IPS-NIHi7 (cell line): ENCODE results near the gene TNS1.

Experiments
- DNase-seq: peaks from one replicate; pipeline ENCODE4 v3.0.0; 2012; ENCODE audit warnings: mixed read lengths; ENCODE audit errors: extremely low spot score

TNS1 gene

DNA sequence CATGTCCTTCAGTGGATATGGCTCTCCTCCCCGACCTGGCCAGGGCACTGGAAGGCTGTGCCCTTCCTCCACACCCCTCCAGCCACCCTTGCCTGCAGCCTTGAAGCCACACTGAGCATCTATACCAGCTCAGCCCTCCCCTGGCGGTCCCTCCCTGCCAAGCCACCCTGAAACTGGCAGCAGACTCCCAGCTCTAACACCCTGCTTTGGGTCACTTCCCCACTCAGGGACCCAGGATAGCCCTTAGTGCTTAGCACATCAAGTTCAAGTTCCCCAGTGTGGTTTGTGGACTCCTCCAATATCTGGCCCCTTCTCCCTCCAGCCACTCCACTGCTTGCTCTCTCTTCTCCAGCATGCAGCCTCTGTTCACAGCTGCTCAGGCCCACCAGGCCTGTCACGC is 89.4 kb downstream of the TNS1 start:
- no peak for DNase-seq

DNA sequence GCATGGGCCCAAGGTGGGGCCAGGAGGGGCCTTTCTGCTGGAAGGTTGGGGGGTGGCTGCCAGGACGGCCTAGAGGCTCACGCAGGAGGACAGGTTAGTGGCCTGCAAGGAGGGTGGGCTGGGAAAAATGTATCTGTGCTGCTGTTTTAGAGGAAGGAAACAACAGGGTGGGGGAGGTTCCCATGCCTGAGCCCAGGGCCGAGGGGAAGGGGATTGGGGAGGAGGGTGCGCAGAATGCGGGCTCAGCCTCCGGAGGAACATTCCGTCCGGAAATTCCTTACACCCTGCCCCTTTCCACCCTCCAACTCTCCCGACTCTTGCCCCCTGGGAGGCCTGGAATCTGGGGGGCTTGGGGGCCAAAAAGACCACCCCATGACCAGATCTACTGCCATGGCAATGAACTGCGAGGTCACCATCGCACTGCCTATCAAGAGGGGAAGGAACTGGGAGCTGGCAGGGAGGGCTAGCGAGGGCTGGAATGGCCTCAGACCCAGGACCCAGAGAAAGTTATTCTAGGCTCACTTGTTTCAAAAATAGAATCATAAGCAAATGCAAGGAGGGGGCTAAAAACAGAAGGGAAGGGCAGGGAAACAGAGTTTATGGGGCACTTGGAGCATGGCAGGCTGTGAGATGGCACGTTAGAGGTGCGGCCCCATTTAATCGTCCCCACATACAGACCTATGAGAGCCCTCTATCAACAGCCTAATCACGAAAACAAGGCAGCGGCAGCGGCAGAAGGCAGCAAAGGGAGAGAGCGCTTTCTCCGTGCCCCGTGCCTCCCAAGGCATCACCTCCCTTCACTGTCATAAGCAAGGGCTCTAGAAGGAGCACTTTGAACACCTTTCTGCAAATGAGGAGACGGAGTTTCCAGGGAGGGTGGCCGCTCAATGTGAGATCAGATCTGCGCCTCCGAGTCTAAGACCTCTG is 90.4 kb downstream of the TNS1 start:
- no peak for DNase-seq

DNA sequence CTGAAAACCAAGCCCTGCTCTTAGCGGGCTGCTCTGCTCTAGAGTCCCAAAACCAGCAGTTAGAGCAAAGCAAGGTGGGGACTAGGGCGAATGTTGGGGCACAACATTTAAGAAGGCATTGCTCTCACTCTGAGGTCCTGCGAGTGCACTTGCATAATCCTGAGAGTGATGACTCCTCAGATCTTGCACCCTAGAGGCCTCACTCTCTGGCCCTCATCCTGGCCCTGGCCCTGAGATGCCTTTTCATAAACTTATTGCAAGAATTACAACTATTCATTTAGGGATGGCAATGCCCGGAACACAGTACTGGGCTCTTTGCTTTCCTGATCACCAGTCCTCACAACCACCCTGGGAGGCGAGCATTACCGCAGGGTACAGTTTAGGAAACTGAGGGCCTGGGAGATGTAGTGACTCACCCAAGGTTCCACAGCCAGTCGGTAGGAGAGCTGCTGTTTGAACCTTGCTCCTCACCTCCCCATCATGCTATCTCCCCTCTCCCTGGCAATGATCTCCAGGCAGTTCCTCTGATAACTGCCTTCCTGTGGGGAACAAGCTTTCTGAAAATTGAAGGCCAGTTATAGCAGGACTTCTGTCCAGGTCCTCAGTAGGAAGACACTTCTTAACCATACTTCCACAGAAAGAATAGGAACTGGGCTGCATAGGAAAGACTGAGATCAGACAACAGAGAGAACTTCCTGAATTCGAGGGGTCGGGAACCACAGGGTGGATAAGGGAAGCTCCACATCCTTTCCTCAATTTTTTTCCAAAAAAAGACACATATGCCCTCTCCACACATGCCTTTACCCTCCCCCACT is 91.3 kb downstream of the TNS1 start:
- DNase-seq: no peak

DNA sequence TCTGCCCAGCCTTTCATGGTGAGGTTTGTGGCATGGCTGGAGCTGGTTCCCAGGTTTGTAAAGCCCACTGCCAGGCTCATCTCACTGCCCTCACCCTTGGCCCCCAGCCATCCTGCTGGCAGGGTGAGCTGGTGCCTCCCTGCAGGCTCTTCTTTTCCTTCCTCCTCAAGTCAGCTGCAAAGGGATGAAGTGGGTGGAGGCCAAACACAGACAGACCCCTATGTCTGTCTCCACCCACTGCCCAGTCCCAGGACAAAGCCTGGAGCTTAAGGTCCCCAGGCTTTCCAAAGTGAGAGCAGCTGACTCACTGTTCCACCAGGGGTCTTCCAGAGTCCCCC is 92.0 kb downstream of the TNS1 start:
- DNase-seq: no peak

DNA sequence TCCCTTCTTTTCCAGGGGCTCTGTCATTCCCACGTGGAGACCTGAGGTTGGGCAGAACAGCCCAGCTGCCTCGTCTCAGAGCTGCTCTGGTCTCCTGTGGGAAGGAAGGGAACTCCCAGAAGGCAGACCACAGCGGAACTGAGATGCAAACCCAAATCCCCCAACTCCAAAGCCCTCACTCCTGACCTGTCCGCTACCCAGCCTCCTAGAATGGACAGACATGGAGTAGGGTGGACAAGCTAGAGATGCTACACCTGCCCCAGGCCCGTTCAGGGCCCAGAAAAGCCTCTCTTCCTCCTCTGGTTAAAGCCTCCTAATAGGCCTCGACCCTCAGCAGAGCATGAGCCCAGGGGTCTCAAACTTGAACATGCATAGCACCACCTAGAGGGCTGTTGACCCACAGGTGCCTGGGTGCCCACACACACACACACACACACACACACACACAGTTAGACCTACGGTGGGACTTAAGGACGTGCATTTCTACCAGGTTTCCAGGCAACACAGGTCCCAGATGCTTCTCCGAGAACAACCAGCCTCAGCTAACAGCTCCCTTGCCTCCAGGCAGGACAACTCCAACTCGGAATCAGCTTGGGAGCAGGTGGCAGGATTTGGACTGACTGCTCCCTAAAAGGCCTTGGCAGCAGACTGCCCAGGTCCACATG is 93.5 kb downstream of the TNS1 start:
- DNase-seq: no peak

DNA sequence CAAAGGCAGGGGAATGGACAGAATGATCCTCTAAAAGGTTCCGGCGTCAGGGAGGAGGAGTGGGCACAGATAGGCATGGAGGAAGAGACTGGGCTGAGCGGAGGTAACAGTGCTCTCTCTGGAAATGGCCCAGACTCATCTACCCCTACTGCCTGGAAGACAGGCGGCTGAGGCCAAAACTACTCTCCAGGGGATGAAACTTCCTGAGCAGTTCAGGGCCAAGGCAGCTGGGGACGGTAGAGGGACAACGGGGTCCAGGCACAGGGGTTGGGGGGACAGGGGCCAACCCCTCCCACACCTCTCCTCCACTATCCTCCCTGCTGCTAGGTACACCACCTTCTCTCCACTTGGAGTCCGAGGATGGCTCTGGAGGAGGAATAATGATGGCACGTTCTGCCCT is 94.3 kb downstream of the TNS1 start:
- no peak for DNase-seq

DNA sequence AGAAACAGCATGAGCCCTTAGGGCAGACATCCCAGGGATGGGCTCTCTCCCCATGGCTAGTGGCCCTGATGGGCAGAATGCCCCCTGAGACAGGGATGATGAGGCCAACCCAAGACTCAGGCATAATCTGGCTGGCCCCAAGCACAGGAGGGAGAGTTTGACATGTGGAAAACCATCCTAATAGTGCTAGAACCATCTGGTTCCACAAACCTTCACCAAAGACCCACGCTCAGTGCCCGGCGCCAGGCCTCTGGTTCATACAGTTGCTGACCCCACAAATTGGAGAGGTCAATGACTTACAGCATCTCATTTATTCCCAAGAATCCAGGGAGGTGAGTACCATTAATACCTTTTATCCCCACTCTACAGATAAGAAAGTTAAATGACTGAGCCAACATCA is 95.5 kb downstream of the TNS1 start:
- DNase-seq: no peak

DNA sequence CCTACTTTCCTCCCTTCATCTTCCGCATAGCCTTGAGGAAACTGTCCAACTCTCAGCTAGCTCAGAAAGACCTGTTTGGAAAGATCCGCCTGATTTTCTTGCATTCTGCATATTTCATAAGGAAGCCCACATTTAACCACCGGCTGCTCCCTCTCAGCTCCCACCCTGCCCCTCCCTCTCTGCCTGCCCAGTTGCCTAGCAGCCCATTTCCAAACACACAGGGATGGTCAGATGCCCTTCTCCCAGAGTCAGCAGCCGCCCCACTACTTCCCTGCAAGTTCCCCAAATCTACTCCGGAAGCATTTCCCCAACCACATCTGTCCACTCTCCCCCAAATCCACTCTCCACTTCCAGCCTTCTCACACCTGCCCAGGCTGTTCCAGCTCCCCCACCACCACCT is 96.0 kb downstream of the TNS1 start:
- DNase-seq: no peak

DNA sequence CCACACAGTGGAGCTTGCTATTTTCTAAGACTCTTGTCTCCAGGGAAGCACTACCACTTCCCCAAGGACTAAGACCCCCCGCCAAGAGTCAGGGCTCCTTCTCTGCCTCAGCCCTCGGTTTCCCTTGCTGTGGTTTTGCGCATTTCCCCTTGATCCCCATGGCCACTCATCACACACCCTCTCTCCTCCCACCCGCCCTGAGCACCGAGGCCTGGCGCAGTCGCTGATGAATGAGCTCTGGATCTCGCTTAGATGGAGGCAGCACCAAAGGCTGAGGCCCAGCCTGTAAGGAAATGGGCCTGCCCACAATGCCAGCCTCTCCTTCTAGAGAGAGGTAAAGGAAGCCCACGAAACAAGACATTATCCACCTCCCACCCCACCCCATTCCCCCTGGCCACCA is 96.9 kb downstream of the TNS1 start:
- DNase-seq: no peak

DNA sequence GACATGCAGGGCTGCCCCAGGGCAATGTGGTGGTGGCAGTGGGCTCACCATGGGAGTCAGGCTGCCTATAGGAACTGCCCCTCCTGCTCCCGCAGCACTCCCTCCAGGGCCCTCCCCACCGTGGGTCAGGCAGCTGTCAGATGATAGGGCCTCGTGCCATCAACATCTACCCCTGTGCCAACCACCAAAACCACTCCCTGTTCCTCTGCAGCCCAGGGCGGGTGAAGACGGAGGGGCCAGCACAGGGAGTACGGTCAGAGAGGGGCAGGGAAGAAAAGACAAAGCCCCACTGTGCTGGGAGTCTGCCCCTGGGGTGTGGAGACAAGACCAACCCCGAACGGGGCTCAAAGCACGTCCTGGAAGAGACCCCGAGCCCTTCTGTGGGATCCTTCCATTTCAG is 97.4 kb downstream of the TNS1 start:
- no peak for DNase-seq

DNA sequence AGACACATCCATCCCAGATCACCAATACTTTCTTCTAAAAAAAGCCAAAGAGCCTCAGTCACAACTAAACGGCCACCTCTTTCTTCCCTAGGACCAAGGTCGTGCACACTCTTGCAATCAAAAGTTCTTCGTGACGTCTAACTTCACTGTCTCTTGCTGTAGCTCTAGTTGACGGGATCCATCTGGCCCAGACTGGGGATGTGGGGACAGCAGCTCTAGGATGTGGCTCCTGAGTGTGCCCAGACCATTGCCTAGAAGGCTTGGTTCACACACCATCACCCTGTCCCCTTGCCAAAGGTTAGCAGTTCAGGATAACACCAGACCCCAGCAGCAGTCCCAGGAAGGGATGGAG is 98.2 kb downstream of the TNS1 start:
- no peak for DNase-seq

DNA sequence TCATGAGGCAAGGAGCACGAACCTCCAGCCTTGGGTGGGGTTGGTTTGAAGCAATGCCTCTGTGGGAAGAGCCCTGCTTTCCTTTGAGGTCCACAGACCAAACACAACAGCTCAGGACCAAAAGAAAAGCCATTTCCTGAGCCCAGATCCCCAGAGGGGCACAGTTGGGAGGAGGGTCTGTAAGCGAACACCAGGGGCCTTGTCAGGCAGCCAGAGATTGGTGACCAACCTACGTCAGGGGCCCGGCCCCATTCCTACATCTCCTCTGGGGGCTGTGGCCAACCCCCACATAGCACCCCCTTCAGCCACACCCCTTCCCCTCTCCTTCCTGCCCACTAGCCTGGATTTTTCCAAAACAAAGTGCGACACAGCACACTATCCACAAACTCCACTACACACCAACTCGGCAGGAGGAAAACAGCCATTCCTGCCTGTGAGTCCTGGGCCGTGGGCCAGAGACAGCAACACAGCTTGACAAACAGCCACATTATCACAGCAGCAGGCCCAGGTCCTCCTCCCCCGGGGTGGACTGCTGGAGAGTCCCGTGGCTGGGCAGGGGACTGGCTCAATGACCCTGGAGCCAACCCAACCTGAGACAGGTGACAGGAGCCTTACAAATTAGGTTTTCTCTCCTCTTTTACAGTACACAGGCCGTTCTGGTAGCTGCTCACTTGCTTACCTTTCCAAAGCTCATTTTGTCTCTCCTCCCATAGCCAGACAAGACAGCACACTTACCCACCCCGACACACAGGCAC is 98.8 kb downstream of the TNS1 start:
- no peak for DNase-seq

DNA sequence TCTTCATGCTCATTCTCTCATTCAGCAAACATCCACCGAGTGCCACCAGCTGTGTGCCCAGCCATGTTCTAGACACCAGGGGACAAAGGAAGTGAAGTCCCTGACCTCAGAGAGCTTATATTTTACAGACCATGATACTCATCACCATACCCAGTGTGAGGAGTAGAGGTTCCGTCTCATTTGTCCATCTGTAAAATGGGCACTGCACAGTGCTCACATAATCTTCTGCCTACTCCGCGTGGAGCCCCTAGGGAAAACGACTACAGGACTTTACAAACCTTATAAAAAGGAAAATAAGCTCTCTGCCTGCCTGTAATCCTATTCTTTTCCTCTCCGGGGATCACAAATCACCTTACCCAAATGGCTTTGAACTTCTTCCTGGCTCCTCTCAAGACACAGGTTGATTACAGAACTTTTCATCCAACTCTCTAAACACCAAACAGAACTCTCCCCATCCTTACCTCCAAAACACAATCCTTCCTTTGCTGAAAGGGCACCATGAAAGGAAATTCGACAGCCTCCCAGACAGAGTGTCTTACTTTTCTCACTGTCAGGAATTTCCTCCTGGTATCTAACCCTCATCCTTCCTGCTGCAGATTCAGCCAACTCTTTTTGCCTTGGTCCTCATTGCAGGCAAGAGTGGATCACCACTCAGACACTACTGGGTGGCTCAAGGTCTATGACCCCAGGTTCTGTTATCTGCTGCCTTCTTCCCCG is 99.5 kb downstream of the TNS1 start:
- DNase-seq: no peak

DNA sequence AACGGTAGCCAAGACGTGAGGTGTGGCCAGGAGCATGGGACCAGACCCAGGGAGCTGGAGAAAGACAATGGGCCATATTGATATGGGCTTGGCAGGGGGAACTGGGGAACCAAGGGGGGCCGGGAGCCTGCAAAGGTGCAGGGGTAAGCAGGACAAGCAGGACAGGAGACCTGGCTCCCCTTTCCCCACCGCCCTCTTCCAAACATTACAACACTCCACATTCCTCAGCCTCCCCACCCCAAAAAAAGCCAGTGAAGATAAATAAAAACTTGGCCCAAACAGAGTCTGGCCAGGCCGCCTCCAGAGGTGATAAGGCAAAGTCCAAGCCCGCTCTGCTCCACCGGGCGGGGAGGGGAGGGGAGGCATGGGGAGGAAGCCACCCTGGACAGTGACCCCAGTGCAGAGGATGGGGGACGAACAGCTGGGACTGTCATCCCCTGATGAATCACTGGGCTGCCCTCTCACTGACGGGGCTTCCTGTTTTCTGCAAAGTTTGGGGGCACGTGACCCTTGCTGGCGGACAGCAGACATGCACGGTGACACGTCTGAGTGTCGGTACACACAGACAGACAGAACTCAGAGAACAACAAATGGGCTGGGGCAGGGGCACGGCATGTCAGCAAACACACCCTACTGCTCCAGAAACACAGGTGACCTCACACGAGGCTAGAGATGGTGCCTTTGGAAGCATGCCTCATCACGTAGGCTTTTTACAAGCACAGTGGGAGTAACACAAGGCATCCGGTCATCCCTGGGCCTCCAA is 100.2 kb downstream of the TNS1 start:
- DNase-seq: no peak

DNA sequence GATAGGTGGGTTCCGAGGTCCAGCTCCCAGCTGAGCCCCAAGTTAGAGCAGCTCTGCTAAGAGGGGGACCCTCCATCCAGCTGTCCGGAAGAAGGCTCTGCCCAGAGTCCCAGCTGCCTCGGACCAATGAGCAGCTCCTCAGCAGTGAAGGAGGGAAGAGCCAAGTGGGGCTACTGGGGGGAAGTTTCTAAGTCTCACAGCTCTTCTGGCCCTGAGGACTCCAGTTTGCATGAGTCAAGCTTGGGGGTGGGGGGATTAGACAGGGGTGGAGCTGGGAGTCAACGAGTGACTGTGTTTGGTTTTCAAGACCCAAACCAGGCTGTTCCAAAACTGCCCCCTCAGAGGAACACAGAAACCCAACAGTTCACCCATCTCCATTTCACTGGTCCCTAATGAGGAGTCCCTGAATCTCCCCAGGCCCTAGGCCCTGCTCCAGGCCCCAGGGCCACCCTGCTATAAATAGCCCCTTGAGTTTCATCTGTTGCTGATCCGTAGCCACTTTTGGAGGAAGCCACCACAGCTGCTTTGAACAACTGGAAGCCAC is 100.9 kb downstream of the TNS1 start:
- DNase-seq: no peak

DNA sequence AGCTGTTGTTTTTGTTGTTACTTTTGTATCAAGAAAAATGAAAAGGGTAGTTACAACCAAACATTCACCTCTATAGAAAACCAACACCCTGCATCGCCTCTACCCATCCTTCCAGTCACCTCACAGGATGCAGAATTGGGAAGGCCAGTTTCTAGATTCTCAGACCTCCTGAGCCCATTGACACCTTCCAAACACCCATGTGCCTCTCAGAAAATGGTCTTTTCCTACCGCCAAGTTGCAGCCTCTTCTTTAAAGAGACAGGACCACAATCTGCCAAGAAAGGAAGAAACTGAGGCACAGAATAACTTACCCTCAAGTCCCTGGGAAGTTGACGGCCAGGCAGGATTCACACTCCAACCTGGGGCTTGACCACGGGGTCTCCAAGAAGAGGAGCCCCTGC is 101.4 kb downstream of the TNS1 start:
- DNase-seq: no peak

DNA sequence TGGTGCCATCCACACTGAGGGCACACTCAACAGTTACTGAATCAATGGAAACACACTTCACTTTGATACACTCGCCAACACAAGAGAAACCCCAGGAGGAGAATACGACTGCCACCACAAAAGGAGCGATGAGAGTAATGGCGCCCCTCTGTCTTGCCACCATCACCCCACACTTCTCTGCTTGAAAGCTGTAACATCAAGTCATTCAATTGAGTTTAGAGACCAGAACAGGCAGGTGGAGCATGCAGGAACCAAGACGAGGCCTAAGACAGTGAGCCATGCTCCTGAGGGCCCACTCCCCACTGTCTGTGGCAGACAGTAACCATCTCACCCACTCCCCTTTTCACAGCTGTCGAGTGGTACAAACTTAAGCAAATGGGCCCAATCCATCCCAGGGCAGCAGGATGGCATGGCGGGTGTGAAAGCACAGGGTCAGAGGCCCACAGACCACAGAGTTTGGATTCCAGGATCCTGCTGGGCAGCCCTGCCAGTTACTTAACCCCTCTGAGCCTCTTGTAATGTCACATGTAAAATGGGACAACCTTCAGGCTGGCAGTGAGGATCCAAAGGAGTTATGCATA is 101.9 kb downstream of the TNS1 start:
- no peak for DNase-seq

DNA sequence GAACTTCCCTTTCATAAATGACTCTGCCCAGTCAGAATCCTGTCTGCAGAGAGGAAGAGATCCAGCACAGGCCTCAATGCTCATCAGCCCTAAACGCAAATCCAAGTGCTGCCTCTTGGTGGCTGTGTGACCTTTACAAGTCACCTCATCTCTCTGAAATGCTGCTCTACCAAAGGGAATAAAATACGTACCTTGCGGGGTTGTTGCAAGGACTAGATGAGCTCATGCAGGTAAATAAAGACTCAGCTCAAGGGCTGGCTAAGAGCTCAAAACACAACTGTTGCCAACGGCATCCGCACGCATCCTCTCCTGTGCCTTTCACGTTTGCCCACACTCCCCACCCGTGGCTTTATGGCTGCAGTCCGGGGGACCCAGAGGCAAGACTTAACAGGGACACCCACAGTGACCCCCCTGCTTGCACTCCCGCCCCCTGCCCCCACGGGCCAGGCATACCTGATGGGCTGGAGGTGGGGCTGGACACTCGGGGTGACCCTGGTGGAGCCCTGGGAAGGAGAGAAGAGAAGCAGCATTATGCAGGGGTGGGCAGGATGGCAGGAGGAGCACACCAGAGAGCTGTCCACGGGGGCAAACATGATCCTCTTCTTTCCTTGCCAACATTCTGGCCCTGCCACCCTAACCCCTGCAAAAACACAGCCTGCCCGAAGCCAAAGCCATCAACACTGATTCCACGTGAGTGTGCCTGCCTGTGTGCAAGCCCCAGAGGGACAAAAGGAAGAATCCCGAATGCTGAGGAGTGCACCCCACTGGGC is 102.6 kb downstream of the TNS1 start:
- DNase-seq: no peak
